Panc1 (cell line): ENCODE measurements around the gene ZNF568. TPM values are rescaled to one million over a fixed set of nuclear protein-coding genes. Genes with fewer than 3 reads are reported as not detected.

Source experiments
- ATAC-seq: fragments of 200-7000 bp; cut with Tn5 transposase; 2 replicates; pipeline ENCODE4 v1.9.1; 2020; ENCODE audit warnings: mild to moderate bottlenecking, moderate library complexity
- BruUV-seq: library from RNA; stranded (reverse); fragments of 400-500 nt; replicated peaks from 2 replicates; lab custom pipeline; 2021; lab: Mats Ljungman, UMichigan
- CTCF ChIA-PET: fragments of 300-600 bp; sonication (Branson Sonifier 250); formaldehyde crosslinking; loops from one replicate; lab custom pipeline; 2022; ENCODE audit warnings: antibody characterized with exemption; lab: Charles Lee
- POLR2A ChIA-PET: fragments of 300-600 bp; sonication (Branson Sonifier 250); formaldehyde crosslinking; loops from one replicate; lab custom pipeline; 2022; ENCODE audit warnings: antibody characterized with exemption; lab: Charles Lee
- DNase-seq: peaks from one replicate; pipeline ENCODE4 v3.0.0-alpha.2; 2010; ENCODE audit warnings: low read depth, low spot score
- H3K27ac ChIP-seq: 2 replicates; pipeline ENCODE4 v1.5.1; 2011; ENCODE audit warnings: mild to moderate bottlenecking, low read length, inconsistent platforms
- H3K27me3 ChIP-seq: fragments of 200-500 bp; sonication (Bioruptor generic); 2 replicates; pipeline ENCODE4 v1.6.0; 2014; ENCODE audit warnings: low read length, inconsistent platforms; ENCODE audit not compliant: control insufficient read depth, insufficient read depth
- H3K36me3 ChIP-seq: fragments of 200-500 bp; sonication (Bioruptor generic); 2 replicates; pipeline ENCODE4 v1.5.1; 2014; ENCODE audit warnings: inconsistent platforms, mild to moderate bottlenecking, low read length, moderate library complexity; ENCODE audit not compliant: control insufficient read depth, insufficient read depth
- H3K4me1 ChIP-seq: 2 replicates; pipeline ENCODE4 v1.5.1; 2011; ENCODE audit warnings: inconsistent platforms, mild to moderate bottlenecking, low read length, moderate library complexity; ENCODE audit not compliant: control insufficient read depth, insufficient read depth
- H3K4me3 ChIP-seq, 2 experiments: 2 replicates each; pipeline ENCODE4 v1.5.1; 2011 to 2012; ENCODE audit warnings: low read depth in 2 of 2, low read length in 2 of 2, mild to moderate bottlenecking in 2 of 2, inconsistent platforms in 1 of 2, moderate library complexity in 1 of 2
- H3K9me3 ChIP-seq: fragments of 200-500 bp; sonication (Bioruptor generic); 2 replicates; pipeline ENCODE4 v1.5.1; 2014; ENCODE audit warnings: low read depth, mild to moderate bottlenecking, inconsistent platforms, low read length, moderate library complexity; ENCODE audit not compliant: control insufficient read depth, insufficient read depth
- CTCF ChIP-seq: fragments of 450-650 bp; IDR thresholded peaks from 2 replicates; pipeline ENCODE4 v1.5.1; 2017; ENCODE audit warnings: mild to moderate bottlenecking
- POLR2AphosphoS5 ChIP-seq: IDR thresholded peaks from 2 replicates; pipeline ENCODE4 v1.6.1; 2012; ENCODE audit warnings: mild to moderate bottlenecking, low read depth, low read length, moderate library complexity
- REST ChIP-seq, 2 experiments: IDR thresholded peaks; 2 replicates each; pipeline ENCODE4 v1.6.1; 2011 to 2012; ENCODE audit warnings: low read depth in 2 of 2, control low read depth in 1 of 2, low read length in 1 of 2, mild to moderate bottlenecking in 1 of 2, moderate library complexity in 1 of 2; ENCODE audit not compliant: insufficient read depth in 1 of 2
- SIN3A ChIP-seq: IDR thresholded peaks from 2 replicates; pipeline ENCODE4 v1.6.1; 2012; ENCODE audit warnings: low read depth, mild to moderate bottlenecking, low read length, moderate library complexity, borderline replicate concordance; ENCODE audit not compliant: insufficient read depth
- TCF7L2 ChIP-seq: IDR thresholded peaks from 2 replicates; pipeline ENCODE4 v1.6.1; 2011; ENCODE audit warnings: mild to moderate bottlenecking, low read depth, low read length, inconsistent platforms
- in situ Hi-C: cut with HindIII; loops from 2 replicates; pipeline ENCODE4 v1.10.0; 2016; ENCODE audit warnings: low sequenced_read_pairs, low pct_unique_long_range_greater_than_20kb
- intact Hi-C: fragments of 100-400 bp; cut with micrococcal nuclease; formaldehyde crosslinking; loops from one replicate; pipeline ENCODE4 v1.10.0; 2022; ENCODE audit not compliant: unreplicated experiment
- total RNA-seq: library from RNA; stranded (reverse); gene quantifications from one replicate; pipeline ENCODE4 v1.2.1, GENCODE V29; 2021; ENCODE audit not compliant: unreplicated experiment

The ZNF568 gene
- total RNA-seq, 1 experiment from 2014 or later: 19.3 TPM

GRCh38 chr19:36939153-36939552, 23.0 kb downstream of the ZNF568 start:
- ATAC-seq (no peak), DNase-seq (no peak)
- H3K27ac ChIP-seq: no peak overlapping the region
- H3K36me3 ChIP-seq: 0 out of 2 replicates have a peak, but pooled peaks cover 5% of the 10 kb centered on the region
- intact Hi-C loops: no loop called here
- in situ Hi-C loops: no loop called here
- CTCF ChIA-PET: no interaction called here
- no peaks in the 10 kb centered on the region for H3K27me3 ChIP-seq
- TF ChIP-seq CTCF (no peak), POLR2AphosphoS5 (no peak), REST (IDR thresholded peaks at IDR 0.05; ENCODE audit: insufficient read depth in 1 of 2, low read depth in 2 of 2, low read length in 1 of 2) (no peak), TCF7L2 (no peak), SIN3A (no peak)
- no TSS peak for BruUV-seq
- peaks cover 65% of the 10 kb centered on the region for H3K9me3 ChIP-seq
- no peak overlapping the region for H3K4me3 ChIP-seq
- POLR2A ChIA-PET: no interaction called here
- H3K4me1 ChIP-seq: no peaks in the 10 kb centered on the region

- Histone ChIP-seq H3K9me3 (peaks cover 65% of the 10 kb centered on the region), H3K27ac (no peak overlapping the region), H3K4me1 (no peaks in the 10 kb centered on the region), H3K36me3 (no peaks in the 10 kb centered on the region), H3K4me3 (no peak overlapping the region), H3K27me3 (no peaks in the 10 kb centered on the region)
- BruUV-seq: no TSS peak
- TF ChIP-seq SIN3A: no peak
- no peak for TF ChIP-seq TCF7L2
- TF ChIP-seq CTCF: no peak
- TF ChIP-seq POLR2AphosphoS5: no peak
- TF ChIP-seq REST (IDR thresholded peaks at IDR 0.05; ENCODE audit: insufficient read depth in 1 of 2, low read depth in 2 of 2, low read length in 1 of 2): no peak
- no peak for ATAC-seq
- DNase-seq: no peak
- POLR2A ChIA-PET: no interaction called here
- in situ Hi-C loops: no loop called here
- intact Hi-C loops: no loop called here
- CTCF ChIA-PET: no interaction called here
Measured at GRCh38 chr19:36950335-36951119, 34.4 kb downstream of the ZNF568 start.
